GM12878 (cell line): ENCODE measurements around the gene UFD1. TPM values are rescaled to one million over a fixed set of nuclear protein-coding genes. Genes with fewer than 3 reads are reported as not detected.
A peak's percentile ranks its signal among the peaks of the same experiment; 100 is the strongest.

Experiments
- MLLT1 ChIP-seq: fragments of 450-650 bp; IDR thresholded peaks from 2 replicates; pipeline ENCODE4 v1.6.1; 2016; ENCODE audit warnings: mild to moderate bottlenecking
- MTA2 ChIP-seq: fragments of 450-650 bp; IDR thresholded peaks from 2 replicates; pipeline ENCODE4 v1.6.1; 2016; ENCODE audit warnings: low read depth, mild to moderate bottlenecking, moderate library complexity
- RUNX3 ChIP-seq: IDR thresholded peaks from 2 replicates; pipeline ENCODE4 v1.6.1; 2012; ENCODE audit warnings: low read length, inconsistent platforms
- SMC3 ChIP-seq: IDR thresholded peaks from 2 replicates; pipeline ENCODE4 v1.6.1; 2011; ENCODE audit warnings: low read length, improper control_type of control experiment, borderline replicate concordance
- YBX1 ChIP-seq: fragments of 450-650 bp; IDR thresholded peaks from 2 replicates; pipeline ENCODE4 v1.6.1; 2016; ENCODE audit warnings: antibody characterized with exemption
- ZBTB33 ChIP-seq: fragments of 450-650 bp; IDR thresholded peaks from 2 replicates; pipeline ENCODE4 v1.6.1; 2017; ENCODE audit warnings: mild to moderate bottlenecking
- ZNF217 ChIP-seq: fragments of 450-650 bp; IDR thresholded peaks from 2 replicates; pipeline ENCODE4 v1.6.1; 2017; ENCODE audit warnings: antibody characterized with exemption, mild to moderate bottlenecking
- polyA plus RNA-seq, 11 experiments: library from polyadenylated mRNA; depleted of rRNA in 4 of 11; unstranded in 6 of 11; stranded (reverse) in 5 of 11; fragments of >200 nt; fragmentation: Nextera tagmentation in 4 of 11; fragmentation: Illumina TruSeq in 1 of 11; extraction: Ambion mirVana in 4 of 11; extraction: Trizol in 1 of 11; gene quantifications; 1 replicate in 1 of 11; 2 replicates in 10 of 11; pipeline versions ENCODE4 v1.2.1 to v1.2.3, GENCODE V29; 2011 to 2016; ENCODE audit warnings: inconsistent platforms in 2 of 11, missing spikeins in 2 of 11, low read depth in 1 of 11
- total RNA-seq, 4 experiments: library from RNA; depleted of rRNA in 3 of 4; stranded (reverse); fragments of >200 nt in 3 of 4; fragmentation: Illumina TruSeq in 1 of 4; extraction: Trizol in 1 of 4; gene quantifications; 2 replicates each; pipeline versions ENCODE4 v1.2.1 to v1.2.3, GENCODE V29; 2013 to 2021

The UFD1 gene
- total and polyA plus RNA-seq, 10 of the 15 experiments (the other 5 are each of a cell fraction or from before 2014, with no cell fraction given): 67.2 to 143 (median 117) TPM

- TF ChIP-seq MLLT1: 0 out of 2 replicates have a peak, but pooled peaks have one; percentile 38
- no peak for TF ChIP-seq ZBTB33
- TF ChIP-seq MTA2: no peak
- no peak for TF ChIP-seq SMC3
- TF ChIP-seq YBX1: no peak
- 0 out of 2 replicates have a peak, but pooled peaks have one; percentile 11 for TF ChIP-seq RUNX3
- no peak for TF ChIP-seq ZNF217
- TF ChIP-seq, all 136 proteins: peak for 9
These were observed 30.9 kb downstream of the UFD1 start (continued) for GRCh38 chr22:19448076-19448607.
